ENCODE data around the gene HABP4.

HABP4 gene

GRCh38 chr9:96449845-96450612, at the start of gene HABP4:
TSS of gene HABP4 (plus strand) at chr9:96450169. CDS start at chr9:96450280, 111 bp downstream.
- DNase-seq = peak; percentile 97

GRCh38 chr9:96408409-96409280, 41.3 kb upstream of the HABP4 start:
- DNase-seq = no peak

GRCh38 chr9:96411129-96411838, 38.7 kb upstream of the HABP4 start:
- DNase-seq = no peak

- no peak for DNase-seq
These were observed 37.6 kb upstream of the HABP4 start for GRCh38 chr9:96412174-96412913.

- no peak for DNase-seq
These were observed 36.4 kb upstream of the HABP4 start for GRCh38 chr9:96413302-96414221.

- DNase-seq = peak; percentile 92
These were observed 32.9 kb upstream of the HABP4 start for GRCh38 chr9:96417051-96417586.

- DNase-seq = no peak
These were observed 32.3 kb upstream of the HABP4 start for GRCh38 chr9:96417661-96418082.

- peak; percentile 88 for DNase-seq
These were observed 31.7 kb upstream of the HABP4 start, which contains the start of gene ZNF367 for GRCh38 chr9:96418083-96418919. TSS of gene ZNF367 (minus strand) at chr9:96418370. CDS start at chr9:96418032, 338 bp downstream.

GRCh38 chr9:96418920-96419690, 30.9 kb upstream of the HABP4 start:
- peak; percentile 25 for DNase-seq

GRCh38 chr9:96419691-96419969, 30.3 kb upstream of the HABP4 start:
- DNase-seq = no peak

- DNase-seq = peak; percentile 15
These were observed 29.3 kb upstream of the HABP4 start for GRCh38 chr9:96420468-96421219.

- DNase-seq = no peak
These were observed 26.5 kb upstream of the HABP4 start for GRCh38 chr9:96423322-96423984.

- no peak for DNase-seq
These were observed 26.0 kb upstream of the HABP4 start for GRCh38 chr9:96423985-96424336.

- DNase-seq = no peak
These were observed 24.3 kb upstream of the HABP4 start for GRCh38 chr9:96425500-96426169.

GRCh38 chr9:96429732-96430131, 20.2 kb upstream of the HABP4 start:
- DNase-seq = no peak

- no peak for DNase-seq
These were observed 19.6 kb upstream of the HABP4 start for GRCh38 chr9:96430377-96430776.

- DNase-seq = no peak
These were observed 14.6 kb upstream of the HABP4 start for GRCh38 chr9:96435345-96435744.

- no peak for DNase-seq
These were observed 13.9 kb upstream of the HABP4 start for GRCh38 chr9:96436063-96436455.
